ENCODE measurements around the gene CEMIP2. TPM values are rescaled to one million over a fixed set of nuclear protein-coding genes. Genes with fewer than 3 reads are reported as not detected.

Gene CEMIP2
- total RNA-seq, 1 experiment from 2014 or later = 14.8 TPM

DNA sequence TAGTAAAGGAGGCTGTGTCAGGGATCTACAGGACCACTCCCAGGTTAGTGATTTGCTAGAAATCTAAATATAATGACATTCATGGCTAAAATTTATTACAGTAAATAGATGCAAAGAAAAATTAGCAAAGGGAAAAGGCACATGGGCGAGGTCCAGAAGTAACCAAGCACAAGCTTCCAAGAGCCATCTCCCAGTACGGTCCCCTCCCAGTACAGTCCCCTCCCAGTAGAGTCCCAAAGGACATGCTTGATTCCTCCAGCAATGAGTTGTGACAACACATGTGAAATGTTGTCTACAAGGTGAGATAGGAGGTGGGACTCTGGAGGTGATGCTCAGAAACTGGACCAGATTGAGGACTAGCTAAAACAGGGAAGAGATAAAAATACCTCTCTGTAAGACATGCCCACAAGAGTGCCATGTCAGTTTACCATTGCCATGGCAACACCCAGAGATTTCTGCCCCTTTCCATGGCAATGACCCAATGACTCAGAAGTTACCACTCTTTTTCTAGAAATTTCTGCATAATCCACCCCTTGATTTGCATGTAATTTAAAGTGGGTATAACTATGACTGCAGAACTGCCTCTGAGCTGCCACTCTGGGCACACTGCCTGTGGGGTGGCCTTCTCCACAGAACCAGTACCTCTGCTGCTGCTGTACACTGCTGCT is 27.9 kb upstream of the CEMIP2 start:
- POLR2A ChIA-PET = no interaction called here
- CTCF ChIA-PET = no interaction called here

DNA sequence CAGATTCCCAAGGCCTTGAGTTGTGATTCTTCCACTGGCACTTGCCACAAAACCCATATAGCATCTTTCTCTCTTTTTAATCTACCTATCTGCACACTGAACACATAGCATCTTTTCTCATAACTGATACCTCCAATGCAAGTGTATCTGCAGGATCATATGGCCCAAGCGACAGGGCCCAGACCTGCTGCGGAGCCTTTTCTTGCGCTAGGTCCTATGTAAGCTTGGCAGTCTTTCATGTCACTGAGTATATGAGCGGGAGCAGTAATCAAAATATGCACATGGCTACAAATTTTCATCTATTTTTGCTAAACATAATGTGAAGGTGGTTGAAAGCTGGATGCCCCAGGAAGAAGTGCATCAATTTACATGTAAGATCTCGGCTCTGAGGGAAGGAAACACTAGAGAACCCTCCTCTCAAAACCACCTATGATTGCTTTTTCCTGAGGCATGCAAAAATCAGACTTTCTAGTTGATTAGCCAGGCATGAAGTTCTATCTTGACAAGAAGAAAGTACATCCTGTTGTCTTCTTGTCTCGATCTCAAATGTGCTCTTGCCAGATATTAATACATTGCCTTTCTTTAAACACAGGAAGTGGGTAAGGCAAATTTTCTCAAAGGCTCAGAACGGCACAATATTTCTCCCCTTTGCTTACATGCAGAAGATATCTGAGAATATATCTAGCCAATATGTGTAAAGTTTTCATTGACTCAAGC is 26.9 kb upstream of the CEMIP2 start:
- POLR2A ChIA-PET = no interaction called here
- no peak for ATAC-seq
- TF ChIP-seq, protein P1, sequence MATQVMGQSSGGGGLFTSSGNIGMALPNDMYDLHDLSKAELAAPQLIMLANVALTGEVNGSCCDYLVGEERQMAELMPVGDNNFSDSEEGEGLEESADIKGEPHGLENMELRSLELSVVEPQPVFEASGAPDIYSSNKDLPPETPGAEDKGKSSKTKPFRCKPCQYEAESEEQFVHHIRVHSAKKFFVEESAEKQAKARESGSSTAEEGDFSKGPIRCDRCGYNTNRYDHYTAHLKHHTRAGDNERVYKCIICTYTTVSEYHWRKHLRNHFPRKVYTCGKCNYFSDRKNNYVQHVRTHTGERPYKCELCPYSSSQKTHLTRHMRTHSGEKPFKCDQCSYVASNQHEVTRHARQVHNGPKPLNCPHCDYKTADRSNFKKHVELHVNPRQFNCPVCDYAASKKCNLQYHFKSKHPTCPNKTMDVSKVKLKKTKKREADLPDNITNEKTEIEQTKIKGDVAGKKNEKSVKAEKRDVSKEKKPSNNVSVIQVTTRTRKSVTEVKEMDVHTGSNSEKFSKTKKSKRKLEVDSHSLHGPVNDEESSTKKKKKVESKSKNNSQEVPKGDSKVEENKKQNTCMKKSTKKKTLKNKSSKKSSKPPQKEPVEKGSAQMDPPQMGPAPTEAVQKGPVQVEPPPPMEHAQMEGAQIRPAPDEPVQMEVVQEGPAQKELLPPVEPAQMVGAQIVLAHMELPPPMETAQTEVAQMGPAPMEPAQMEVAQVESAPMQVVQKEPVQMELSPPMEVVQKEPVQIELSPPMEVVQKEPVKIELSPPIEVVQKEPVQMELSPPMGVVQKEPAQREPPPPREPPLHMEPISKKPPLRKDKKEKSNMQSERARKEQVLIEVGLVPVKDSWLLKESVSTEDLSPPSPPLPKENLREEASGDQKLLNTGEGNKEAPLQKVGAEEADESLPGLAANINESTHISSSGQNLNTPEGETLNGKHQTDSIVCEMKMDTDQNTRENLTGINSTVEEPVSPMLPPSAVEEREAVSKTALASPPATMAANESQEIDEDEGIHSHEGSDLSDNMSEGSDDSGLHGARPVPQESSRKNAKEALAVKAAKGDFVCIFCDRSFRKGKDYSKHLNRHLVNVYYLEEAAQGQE (IDR thresholded peaks at IDR 0.05; ENCODE audit: insufficient read depth in 1 of 2, low read depth in 2 of 2, low read length in 1 of 2) = no peak
- CTCF ChIA-PET = no interaction called here
- Histone ChIP-seq H3K4me3 (ENCODE audit: low read depth in 2 of 2, low read length in 2 of 2) (no peak overlapping the region), H3K9me3 (ENCODE audit: control insufficient read depth, insufficient read depth, low read depth, low read length) (no peaks in the 10 kb centered on the region), H3K36me3 (ENCODE audit: control insufficient read depth, insufficient read depth, low read length) (no peaks in the 10 kb centered on the region), H3K27ac (ENCODE audit: low read length) (no peak overlapping the region), H3K27me3 (ENCODE audit: control insufficient read depth, insufficient read depth, low read length) (no peaks in the 10 kb centered on the region), H3K4me1 (ENCODE audit: control insufficient read depth, insufficient read depth, low read length) (no peaks in the 10 kb centered on the region)
- BruUV-seq (replicated peaks) = no TSS peak
- DNase-seq (ENCODE audit: low read depth, low spot score) = no peak
- intact Hi-C loops (cut with micrococcal nuclease; ENCODE audit: unreplicated experiment) (no loop called here), in situ Hi-C loops (cut with HindIII; ENCODE audit: low pct_unique_long_range_greater_than_20kb, low sequenced_read_pairs) (no loop called here)

More for the DNA sequence above, 27.9 kb upstream of the CEMIP2 start:
- no peak overlapping the region for H3K4me3 ChIP-seq (ENCODE audit: low read depth in 2 of 2, low read length in 2 of 2)
- no peaks in the 10 kb centered on the region for H3K36me3 ChIP-seq (ENCODE audit: control insufficient read depth, insufficient read depth, low read length)
- H3K27ac ChIP-seq (ENCODE audit: low read length) = no peak overlapping the region
- in situ Hi-C loops (cut with HindIII; ENCODE audit: low pct_unique_long_range_greater_than_20kb, low sequenced_read_pairs) = no loop called here
- intact Hi-C loops (cut with micrococcal nuclease; ENCODE audit: unreplicated experiment) = no loop called here
- no TSS peak for BruUV-seq (replicated peaks)
- no peak for DNase-seq (ENCODE audit: low read depth, low spot score)
- ATAC-seq = no peak
- H3K4me1 ChIP-seq (ENCODE audit: control insufficient read depth, insufficient read depth, low read length) = no peaks in the 10 kb centered on the region
- TF ChIP-seq, protein P1 (IDR thresholded peaks at IDR 0.05; ENCODE audit: insufficient read depth in 1 of 2, low read depth in 2 of 2, low read length in 1 of 2) = no peak
- TF ChIP-seq, protein P2, sequence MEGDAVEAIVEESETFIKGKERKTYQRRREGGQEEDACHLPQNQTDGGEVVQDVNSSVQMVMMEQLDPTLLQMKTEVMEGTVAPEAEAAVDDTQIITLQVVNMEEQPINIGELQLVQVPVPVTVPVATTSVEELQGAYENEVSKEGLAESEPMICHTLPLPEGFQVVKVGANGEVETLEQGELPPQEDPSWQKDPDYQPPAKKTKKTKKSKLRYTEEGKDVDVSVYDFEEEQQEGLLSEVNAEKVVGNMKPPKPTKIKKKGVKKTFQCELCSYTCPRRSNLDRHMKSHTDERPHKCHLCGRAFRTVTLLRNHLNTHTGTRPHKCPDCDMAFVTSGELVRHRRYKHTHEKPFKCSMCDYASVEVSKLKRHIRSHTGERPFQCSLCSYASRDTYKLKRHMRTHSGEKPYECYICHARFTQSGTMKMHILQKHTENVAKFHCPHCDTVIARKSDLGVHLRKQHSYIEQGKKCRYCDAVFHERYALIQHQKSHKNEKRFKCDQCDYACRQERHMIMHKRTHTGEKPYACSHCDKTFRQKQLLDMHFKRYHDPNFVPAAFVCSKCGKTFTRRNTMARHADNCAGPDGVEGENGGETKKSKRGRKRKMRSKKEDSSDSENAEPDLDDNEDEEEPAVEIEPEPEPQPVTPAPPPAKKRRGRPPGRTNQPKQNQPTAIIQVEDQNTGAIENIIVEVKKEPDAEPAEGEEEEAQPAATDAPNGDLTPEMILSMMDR (IDR thresholded peaks at IDR 0.05) = no peak
- no peak for TF ChIP-seq TCF7L2 (IDR thresholded peaks at IDR 0.05; ENCODE audit: low read depth, low read length)
- TF ChIP-seq POLR2AphosphoS5 (IDR thresholded peaks at IDR 0.05; ENCODE audit: low read depth, low read length) = no peak
- no peak for TF ChIP-seq SIN3A (IDR thresholded peaks at IDR 0.05; ENCODE audit: borderline replicate concordance, insufficient read depth, low read depth, low read length)
- no peaks in the 10 kb centered on the region for H3K9me3 ChIP-seq (ENCODE audit: control insufficient read depth, insufficient read depth, low read depth, low read length)
- no peaks in the 10 kb centered on the region for H3K27me3 ChIP-seq (ENCODE audit: control insufficient read depth, insufficient read depth, low read length)

Measured in Panc1 (cell line).